ENCODE measurements around the gene CCDC180. TPM values are rescaled to one million over a fixed set of nuclear protein-coding genes. Genes with fewer than 3 reads are reported as not detected.

CCDC180 gene
- total RNA-seq, 1 donor from 2014 or later: 2.8 TPM

Other genes starting within 250 kb of the CCDC180 start
- gene TDRD7, start 104.4 kb downstream of the CCDC180 start, total RNA-seq: 15.1 TPM
- 5.8 TPM for gene TMOD1, start 194.0 kb downstream of the CCDC180 start, total RNA-seq

Measured in mesenteric fat pad (tissue), 1 donor.